Measurements from ENCODE around the gene NUPR2.
A peak's percentile ranks its signal among the peaks of the same experiment; 100 is the strongest.
"Not testable (repeated sequence)": the region's sequence is repeated elsewhere in the genome, so short reads cannot be mapped to it uniquely, and the experiment has no call there.

NUPR2 gene

GRCh38 chr7:56115852-56116538 is at the start of gene NUPR2:
TSS of gene NUPR2 (minus strand) at chr7:56116417. CDS start at chr7:56116314, 103 bp downstream.
- peak within 1 kb of the TSS; percentile 44 for H3K27ac ChIP-seq
- TF ChIP-seq CTCF (conservative IDR thresholded peaks at IDR 0.05) = peak; percentile 16; the same call in 1 of the 2 replicates

- TF ChIP-seq CTCF (conservative IDR thresholded peaks at IDR 0.05) = no peak
- no peak overlapping the region for H3K27ac ChIP-seq
Observed at GRCh38 chr7:56157238-56157790, 41.1 kb upstream of the NUPR2 start.

DNA sequence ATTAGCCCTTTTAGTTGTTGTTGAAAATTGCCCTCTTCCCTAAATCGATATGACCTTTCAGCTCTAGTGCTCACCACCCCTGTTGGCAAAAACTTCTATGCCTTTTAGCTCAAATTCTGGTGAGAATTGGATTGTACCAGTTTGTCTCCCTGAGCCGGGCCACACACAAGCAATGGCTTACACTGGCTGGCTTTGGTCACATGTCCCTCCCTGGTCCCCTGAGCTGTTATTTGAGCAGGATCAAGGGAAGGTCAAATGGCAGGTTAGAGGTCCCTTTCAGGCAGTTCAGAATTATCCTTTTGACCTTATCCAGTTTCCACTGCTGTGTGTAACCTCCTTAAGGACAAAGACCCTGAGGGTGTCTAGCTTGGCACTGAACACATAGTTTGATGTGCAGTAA is 14.8 kb upstream of the NUPR2 start:
- not testable (repeated sequence) for H3K27ac ChIP-seq

DNA sequence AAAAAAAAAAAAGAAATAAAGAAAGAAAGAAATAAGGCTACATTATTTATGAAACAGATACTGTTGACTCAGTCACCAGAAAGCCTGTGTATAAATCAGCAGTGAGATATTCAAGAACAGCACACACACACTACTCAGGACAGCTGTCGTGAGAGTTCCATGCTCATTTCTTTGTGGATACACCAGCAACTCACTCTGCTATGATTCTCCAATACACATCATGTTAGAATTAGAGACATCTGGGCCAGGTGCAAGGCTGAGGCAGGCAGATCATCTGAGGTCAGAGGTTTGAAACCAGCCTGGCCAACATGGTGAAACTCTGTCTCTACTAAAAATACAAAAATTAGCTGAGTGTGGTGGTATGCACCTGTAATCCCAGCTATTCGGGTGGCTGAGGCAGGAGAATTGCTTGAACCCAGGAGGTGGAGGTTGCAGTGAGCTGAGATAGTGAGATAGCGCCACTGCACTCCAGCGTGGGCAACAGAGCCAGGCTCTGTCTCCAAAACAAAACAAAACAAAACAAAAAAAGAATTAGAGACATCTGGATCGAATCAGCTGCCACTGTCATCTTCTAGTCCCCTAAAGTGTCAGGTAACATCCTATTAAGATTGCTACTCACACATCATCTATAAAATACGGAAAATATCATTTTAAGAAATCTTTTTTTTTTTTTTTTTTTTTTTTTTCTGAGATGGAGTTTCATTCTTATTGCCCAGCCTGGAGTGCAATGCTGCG is 11.2 kb upstream of the NUPR2 start:
- TF ChIP-seq CTCF (conservative IDR thresholded peaks at IDR 0.05) = no peak
- H3K27ac ChIP-seq = no peak overlapping the region

DNA sequence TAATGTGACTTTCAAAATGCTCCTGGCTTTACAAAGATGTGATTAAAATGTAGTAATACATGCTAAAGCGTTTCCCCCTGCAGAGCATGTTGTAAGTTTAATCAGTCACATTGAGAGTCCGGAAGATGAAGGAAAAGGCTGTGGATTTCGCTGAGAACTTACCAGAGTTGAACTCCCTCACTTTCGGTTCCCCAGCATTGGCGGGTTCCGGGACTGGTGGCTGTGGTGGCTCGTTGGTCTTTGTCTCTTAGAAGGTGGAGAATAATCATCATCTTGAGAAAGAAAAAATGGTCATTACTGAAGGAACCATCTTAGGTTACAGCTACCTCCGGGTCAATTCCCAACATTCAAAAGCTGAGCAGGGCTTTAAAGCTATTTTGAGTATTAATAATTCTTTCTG is 9.6 kb upstream of the NUPR2 start:
- TF ChIP-seq CTCF (conservative IDR thresholded peaks at IDR 0.05) = no peak
- no peak overlapping the region for H3K27ac ChIP-seq

DNA sequence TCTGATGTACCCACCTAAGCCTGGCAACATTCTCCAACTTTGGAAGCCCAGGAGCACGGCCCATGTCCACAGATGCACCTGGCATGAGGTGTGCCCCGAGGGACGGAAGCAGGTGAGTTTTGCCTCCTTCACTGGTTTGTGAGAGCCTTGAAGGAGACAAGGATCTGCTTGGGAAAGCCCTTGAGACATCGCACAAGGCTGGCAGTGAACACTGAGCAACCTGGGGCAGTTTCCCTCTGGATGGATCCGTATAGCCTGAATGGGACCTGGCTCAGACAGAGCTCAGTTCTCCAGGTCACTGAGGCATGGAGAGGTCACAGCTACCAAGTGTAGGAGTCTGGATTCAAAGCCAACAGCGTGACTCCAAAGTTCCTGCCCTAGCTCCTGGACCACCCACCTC is 8.8 kb upstream of the NUPR2 start:
- no peak overlapping the region for H3K27ac ChIP-seq
- no peak for TF ChIP-seq CTCF (conservative IDR thresholded peaks at IDR 0.05)

DNA sequence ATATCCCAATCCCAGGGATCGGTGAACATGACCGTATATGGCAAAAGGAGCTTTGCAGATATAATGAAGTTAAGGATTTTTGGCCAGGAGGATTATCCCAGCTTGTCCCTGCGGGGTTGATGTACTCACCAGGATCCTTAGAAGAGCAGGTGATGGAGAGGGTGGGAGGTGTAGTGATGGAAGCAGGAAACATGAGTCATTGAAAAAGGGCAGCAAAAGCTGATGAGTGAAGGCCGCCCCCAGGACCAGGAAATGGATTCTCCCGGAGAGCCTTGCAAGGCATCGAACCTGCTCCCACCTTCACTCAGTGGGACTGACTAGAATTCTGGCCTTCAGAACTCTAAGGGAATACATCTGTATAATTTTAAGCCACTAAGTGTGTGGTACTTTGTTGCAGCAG is 5.2 kb upstream of the NUPR2 start:
- no peak for TF ChIP-seq CTCF (conservative IDR thresholded peaks at IDR 0.05)

DNA sequence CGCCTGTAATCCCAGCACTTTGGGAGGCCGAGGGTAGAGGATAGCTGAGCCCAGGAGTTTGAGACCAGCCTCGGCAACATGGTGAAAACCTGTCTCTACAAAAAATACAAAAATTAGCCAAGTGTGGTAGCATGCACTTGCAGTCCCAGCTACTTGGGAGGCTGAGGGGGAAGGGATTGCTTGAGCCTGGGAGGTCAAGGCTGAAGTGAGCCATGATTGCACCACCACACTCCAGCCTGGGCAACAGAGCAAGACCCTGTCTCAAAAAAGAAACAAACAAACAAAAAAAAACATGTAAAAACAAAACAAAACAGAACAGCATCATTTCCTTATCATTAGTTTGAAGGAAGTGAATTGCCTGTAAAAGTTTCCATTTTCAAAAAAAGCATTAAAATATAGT is 4.0 kb downstream of the NUPR2 start:
- not testable (repeated sequence) for H3K27ac ChIP-seq

More for the DNA sequence above, 5.2 kb upstream of the NUPR2 start:
- H3K27ac ChIP-seq = no peak overlapping the region

All from VCaP (cell line).